ENCODE results near the gene ADAMTS3.

Gene ADAMTS3

GRCh38 chr4:72568959-72569718 is at the start of gene ADAMTS3:
ADAMTS3 (minus strand) TSS chr4:72569221; CDS start chr4:72568762, 459 bp downstream.
- DNase-seq (ENCODE audit: low read depth): no peak

DNA sequence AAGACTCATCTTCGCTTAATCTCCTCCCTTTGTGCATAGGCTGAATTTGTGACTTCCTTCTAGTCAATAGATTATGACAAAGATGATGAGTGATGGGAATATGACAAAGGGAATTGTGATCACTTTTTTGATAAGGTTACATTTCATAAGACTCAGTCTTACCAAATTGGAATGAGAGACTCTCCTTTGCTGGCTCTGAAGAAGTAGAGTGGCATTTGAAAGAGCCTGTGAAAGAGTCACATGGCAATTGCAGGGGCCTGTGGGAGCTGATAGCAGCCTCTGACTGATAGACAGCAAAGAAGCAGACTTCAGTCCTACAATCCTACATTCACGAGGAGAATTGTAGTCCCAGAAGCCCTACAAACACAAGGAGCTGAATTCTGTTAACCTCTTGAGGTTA is 44.9 kb upstream of the ADAMTS3 start:
- no peak for DNase-seq (ENCODE audit: low read depth)

- no peak for DNase-seq (ENCODE audit: low read depth)
Observed at GRCh38 chr4:72606751-72607150, 37.7 kb upstream of the ADAMTS3 start.

- DNase-seq (ENCODE audit: low read depth): no peak
Observed at GRCh38 chr4:72604324-72604723, 35.3 kb upstream of the ADAMTS3 start.

DNA sequence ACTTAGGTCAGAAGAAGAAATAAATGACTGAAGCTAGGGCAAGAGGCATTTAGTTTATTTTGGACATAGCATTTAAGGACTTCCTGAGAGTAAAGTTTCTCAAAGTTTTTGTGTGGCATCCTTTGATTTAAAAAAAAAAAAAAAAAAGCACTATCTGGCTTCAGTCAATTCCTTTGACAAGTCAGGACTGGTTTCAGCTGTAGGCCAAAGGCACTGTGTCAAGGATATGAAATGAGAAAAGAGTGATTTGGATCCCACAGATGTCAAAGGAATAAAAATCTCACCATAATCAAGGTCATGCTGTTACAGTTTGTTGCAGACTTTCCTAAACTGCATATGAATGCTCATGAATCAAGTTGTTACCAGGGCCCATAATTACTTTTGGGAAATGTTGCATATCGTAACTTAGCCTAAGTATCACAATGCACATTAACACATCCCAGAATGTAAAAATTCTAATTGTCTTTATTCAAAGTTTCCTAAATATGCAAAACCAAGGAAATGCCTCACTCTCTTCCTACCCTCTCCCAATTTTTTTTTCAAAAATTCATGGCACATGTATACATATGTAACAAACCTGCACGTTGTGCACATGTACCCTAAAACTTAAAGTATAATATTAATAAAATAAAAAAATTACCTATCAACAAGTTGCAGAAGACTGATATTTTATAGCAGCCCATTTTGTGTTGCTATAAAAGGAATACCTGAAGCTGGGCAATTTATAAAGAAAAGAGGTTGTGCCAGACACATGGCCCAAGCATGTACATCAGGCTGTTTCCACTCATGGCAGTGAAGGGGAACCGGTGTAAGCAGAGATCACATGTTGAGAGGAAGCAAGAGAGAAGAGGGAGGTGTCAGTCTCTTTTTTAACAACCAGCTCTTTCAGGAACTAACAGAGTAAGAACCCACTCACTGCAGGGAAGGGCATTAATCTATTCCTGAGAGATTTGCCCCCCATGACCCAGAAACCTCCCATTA is 33.7 kb upstream of the ADAMTS3 start:
- no peak for DNase-seq (ENCODE audit: low read depth)

DNA sequence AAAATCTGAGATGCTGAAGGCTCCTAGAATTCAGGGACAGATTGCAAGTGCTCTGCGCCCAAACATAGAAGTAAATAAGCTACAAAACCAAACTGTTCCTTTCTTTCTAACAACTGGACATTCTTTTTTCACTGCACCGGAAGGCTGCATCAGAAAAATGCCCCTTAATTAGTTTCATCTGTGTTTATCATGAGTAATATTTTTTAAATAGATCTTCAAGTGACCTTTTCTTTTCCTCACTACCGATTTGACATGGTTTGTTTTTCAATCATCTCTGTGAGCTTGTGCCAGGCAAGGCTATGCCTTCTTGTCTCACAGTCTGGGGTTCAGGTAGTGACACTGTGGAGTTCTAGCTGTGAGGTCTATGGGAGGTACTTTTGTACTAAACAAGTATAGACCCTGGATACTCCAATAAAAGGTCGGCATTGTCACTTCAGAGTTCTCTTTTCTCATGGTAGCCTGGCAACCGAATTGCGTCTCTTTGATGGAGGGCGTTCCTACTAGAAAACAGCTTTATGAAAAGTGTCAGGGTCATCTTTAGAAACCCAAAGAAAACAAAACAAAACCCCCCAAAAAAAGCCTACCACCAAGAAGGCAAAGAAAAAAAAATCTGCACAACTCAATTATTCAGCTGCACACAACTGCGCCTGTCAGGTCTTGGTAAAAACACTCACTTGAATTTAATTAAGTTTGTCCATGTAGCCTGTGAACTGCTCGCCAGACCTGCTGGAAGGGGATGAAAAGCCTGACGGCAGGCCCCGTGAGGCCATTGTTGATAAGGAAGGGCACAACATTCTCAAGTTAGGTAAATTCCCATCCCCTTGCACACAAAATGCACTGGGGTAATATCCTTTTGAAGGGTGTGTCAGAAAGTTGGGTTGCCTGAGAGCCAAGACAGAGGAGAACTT is 22.8 kb upstream of the ADAMTS3 start:
- DNase-seq (ENCODE audit: low read depth): no peak

- no peak for DNase-seq (ENCODE audit: low read depth)
Observed at GRCh38 chr4:72587334-72587733, 18.3 kb upstream of the ADAMTS3 start.

GRCh38 chr4:72582853-72583252 is 13.8 kb upstream of the ADAMTS3 start:
- no peak for DNase-seq (ENCODE audit: low read depth)

DNA sequence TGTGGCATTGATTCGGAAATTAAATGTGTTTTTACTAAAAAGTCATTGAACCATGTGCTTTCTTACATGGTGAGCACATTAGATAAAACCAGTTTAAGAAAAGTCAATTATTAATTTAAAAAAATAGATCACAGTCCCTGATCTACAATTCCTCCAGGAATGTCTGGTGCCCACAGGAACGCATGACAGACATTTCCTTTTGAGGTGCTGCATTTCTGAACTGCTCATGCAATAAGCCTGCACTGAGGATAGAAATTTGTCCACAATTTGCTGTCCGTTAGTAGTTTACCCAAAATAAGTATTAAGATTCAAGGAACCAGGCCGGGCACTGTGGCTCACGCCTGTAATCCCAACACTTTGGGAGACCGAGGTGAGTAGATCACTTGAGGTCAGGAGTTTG is 8.2 kb upstream of the ADAMTS3 start:
- no peak for DNase-seq (ENCODE audit: low read depth)

DNA sequence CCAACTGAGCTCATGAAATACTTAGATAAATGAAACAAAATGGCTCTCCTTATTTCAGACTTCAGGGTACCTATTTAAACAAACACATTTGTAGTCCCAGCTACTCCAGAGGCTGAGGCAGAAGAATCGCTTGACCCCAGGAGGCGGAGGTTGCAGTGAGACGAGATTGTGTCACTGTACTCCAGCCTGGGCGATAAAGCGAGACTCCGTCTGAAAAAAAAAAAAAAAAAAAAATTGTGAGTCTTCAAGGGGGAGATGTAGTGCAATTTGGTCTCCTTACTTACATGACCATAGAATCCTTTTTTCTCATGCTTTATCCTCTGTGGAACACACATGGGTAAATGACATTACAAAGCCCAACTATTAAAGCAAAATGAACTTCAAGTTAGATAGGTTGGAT is 2.3 kb upstream of the ADAMTS3 start:
- no peak for DNase-seq (ENCODE audit: low read depth)

DNA sequence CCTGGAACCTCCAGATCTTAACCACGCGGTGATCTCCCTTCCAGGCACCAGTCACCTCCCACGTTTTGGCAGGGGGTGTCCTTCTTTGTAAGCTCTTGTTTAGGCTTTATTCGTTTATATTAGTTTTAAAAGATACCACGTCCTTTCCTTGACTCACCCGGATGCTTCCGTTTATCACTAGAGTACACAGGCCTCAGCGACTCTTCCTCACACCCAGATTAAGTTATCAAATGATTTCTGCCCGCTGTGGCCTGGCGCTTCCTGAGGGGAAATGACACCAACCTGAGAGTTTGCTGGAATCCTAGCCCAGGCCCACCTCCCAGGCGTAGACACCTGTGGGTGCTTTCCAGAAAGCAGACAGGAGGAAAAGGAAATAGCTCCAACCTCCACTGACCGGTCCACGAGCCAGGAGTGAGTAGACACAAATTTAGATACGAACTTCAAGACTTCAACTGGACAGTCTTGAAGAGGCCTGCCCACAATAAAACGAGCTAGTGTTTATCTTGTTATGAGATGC is 756 bp upstream of the ADAMTS3 start:
- DNase-seq (ENCODE audit: low read depth): no peak

GRCh38 chr4:72567821-72568675 is 973 bp downstream of the ADAMTS3 start:
- DNase-seq (ENCODE audit: low read depth): no peak

GRCh38 chr4:72567036-72567435 is 2.0 kb downstream of the ADAMTS3 start:
- no peak for DNase-seq (ENCODE audit: low read depth)

DNA sequence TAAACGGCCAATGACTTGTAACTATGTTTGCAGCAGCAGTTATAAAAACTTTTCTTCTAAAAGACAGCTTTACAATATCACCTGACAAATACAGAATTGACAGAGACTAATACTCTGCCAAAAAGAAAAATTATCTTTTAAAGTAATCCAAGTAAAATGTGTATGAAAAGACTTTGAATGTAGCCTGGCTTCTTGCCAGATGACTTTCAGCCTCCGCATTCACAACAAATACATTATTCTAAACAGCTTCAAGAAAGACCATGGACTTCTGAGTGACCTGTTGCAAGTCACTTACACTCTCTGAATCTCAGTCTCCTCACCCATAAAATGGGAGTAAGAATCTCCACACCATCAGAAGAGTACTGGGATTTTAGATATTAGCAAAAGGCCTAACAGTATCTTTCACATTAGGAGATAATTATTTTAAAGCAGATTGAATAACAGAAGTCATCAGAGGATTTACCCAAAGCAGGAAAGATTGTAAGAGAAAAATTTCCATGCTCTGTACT is 2.5 kb downstream of the ADAMTS3 start:
- no peak for DNase-seq (ENCODE audit: low read depth)

GRCh38 chr4:72564789-72565188 is 4.2 kb downstream of the ADAMTS3 start:
- DNase-seq (ENCODE audit: low read depth): no peak

DNA sequence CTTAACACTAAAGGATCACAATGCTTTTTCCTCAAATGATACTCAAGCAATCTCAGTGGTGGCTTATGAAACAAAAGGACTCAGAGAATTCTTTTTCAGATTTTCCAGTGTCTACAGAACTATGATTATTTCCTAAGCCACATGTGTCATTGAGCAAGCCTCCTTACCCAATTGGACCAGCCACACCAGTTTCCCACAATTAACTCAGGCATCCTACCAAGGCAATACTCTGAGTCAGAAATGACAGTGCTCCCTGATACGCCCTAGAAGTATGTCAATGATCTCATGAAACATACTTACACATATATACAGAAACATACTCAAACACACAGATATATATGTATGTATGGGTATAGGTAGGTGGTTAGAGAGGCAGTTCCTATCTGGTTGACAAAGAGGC is 4.8 kb downstream of the ADAMTS3 start:
- no peak for DNase-seq (ENCODE audit: low read depth)

DNA sequence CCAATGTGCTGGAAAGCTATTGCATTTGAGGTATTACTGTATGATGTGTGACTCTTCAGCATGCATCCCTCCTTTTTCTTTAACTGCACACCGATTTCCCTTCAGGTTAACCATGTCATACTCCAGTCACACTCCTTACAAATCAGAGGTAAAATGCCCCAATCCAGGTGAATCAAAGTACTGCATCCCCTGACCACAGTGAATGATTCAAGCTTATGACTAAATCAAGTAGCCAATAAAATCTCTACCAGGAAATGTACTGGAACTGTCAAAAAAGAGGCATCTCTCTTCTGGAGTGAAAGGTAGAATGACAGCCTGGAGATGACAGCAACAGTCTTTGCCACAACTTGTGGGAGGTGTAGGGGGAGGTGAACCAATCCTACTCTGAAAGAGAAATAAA is 10.4 kb downstream of the ADAMTS3 start:
- DNase-seq (ENCODE audit: low read depth): no peak

DNA sequence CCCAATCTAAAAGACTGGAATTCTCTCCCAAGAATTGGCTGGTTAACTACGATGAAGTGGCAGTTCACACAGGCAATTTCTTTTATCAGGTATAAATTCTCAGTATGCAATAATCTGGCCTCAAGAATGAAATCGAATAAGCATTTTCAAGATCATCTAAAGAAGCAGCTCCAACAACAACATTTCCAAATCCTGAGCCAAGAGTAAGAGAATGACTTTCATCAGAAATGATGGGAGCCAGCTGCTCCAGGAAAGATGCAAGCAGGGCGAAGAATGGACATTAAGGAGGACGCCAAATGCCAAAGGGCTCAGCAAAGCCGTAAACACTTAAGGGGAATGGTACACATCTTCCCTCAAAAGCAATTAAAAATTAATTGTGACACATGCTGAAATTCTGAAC is 12.0 kb downstream of the ADAMTS3 start:
- no peak for DNase-seq (ENCODE audit: low read depth)

- no peak for DNase-seq (ENCODE audit: low read depth)
Observed at GRCh38 chr4:72555377-72555831, 13.6 kb downstream of the ADAMTS3 start.

DNA sequence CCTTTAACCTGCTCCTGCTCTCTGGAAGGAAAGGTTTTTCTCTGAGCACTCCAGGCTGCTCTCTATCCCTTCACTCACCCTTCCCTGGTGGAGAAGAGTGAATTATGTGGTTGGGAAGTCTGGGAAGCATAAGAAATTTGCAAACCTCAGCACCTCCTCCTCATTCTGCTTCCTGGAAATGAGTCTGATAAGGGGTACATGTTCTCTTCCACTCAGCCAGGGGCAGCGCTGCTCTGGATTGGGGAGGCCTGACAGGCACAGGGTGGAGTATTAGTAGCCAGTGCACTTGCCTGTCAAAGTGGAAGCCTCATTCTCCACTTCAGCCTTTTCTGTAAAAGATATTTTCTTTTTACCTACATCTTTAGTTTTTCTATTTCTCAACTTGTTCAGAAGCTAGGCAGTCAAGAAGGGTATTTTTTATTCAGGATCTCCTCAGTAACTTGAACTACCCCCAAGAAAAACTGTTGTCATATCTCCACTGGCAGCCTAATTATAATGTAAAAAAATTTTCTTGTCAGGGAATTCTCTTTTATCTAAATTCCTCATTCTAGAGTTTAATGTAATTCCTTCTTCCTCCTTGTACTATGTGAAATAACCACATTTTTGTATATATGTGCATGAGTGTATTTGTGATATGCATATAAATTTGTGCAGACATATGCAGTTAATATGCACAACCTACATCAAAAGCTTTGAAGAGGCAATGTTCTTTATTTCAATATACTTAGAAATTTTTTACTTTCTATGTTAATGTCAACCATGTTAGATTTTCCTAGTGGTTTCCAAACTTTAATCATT is 15.3 kb downstream of the ADAMTS3 start:
- DNase-seq (ENCODE audit: low read depth): no peak

Data from activated gamma-delta T cell treated with anti-CD3 and anti-CD28 coated beads, Interleukin-2, amount 50 U/mL, for 16 hours (primary cell).